D721Med (cell line): ENCODE data around the gene STAC3.

Experiments used
- DNase-seq: peaks from one replicate; pipeline ENCODE4 v3.0.0; 2011; ENCODE audit warnings: low spot score; ENCODE audit not compliant: insufficient read length
- FAIRE-seq: peaks from 2 replicates; lab custom pipeline; 2011; peaks lifted over from hg19 to GRCh38; lab: Jason Lieb, UNC
- CTCF ChIP-seq: IDR thresholded peaks from 2 replicates; pipeline ENCODE4 v1.5.1; 2012; ENCODE audit warnings: mild to moderate bottlenecking, control low read depth; ENCODE audit not compliant: insufficient read depth; ENCODE audit errors: missing control alignments

STAC3 gene

DNA sequence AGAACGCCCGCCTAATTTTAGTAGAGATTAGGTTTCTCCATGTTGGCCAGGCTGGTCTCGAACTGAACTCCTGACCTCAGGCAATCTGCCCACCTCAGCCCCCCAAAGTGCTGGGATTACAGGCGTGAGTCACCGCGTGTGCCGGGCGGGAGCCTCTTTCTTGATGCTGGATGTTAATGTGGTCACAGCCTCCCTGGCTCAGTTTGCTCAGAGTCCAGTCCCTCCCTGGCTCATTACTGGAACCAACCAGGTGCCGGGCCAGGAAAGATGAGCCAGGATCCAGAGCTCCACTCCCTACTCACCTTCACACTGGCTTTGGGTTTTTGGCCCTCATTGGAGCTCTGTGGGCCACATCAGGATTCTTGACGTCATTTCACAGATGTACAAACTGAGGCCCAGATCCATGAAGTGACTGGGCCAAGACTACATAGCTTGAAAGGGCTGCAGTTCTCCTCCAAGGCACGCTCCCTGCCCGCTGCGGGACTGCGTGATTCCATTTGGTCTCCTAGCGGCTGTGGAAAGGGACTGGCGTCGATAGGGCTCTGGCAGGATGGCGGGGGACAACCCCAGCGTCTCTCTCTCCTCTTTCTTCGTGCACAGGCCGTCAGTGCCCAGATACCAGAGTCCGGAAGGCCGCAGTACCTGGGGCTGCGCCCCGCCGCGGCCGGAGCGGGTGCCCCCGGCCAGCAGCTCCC, 26.6 kb downstream of the STAC3 start:
- FAIRE-seq, result no peak
- no peak for DNase-seq
- no peak for TF ChIP-seq CTCF

GRCh38 chr12:57223191-57224165, 27.5 kb downstream of the STAC3 start:
- DNase-seq (no peak), FAIRE-seq (no peak)
- no peak for TF ChIP-seq CTCF

GRCh38 chr12:57222286-57223190, 28.4 kb downstream of the STAC3 start:
- no peak for DNase-seq
- FAIRE-seq, result no peak
- no peak for TF ChIP-seq CTCF

GRCh38 chr12:57221169-57221917, 29.6 kb downstream of the STAC3 start:
- DNase-seq (no peak), FAIRE-seq (no peak)
- TF ChIP-seq CTCF, result no peak

- no peak for DNase-seq
- no peak for FAIRE-seq
Measured at GRCh38 chr12:57220770-57221168, 30.2 kb downstream of the STAC3 start.

More at GRCh38 chr12:57220770-57221168, 30.2 kb downstream of the STAC3 start:
- no peak for TF ChIP-seq CTCF
